CD4-positive, alpha-beta T cell treated with Interferon gamma for 1 hour (primary cell): Measurements from ENCODE around the gene GRPEL1.

Experiments used
- DNase-seq: peaks from one replicate; pipeline ENCODE4 v3.0.0-alpha.2; 2020

The GRPEL1 gene

GRCh38 chr4:7021355-7021754 is 46.5 kb downstream of the GRPEL1 start:
- no peak for DNase-seq

- no peak for DNase-seq
Measured at GRCh38 chr4:7020856-7021255, 47.0 kb downstream of the GRPEL1 start.

DNA sequence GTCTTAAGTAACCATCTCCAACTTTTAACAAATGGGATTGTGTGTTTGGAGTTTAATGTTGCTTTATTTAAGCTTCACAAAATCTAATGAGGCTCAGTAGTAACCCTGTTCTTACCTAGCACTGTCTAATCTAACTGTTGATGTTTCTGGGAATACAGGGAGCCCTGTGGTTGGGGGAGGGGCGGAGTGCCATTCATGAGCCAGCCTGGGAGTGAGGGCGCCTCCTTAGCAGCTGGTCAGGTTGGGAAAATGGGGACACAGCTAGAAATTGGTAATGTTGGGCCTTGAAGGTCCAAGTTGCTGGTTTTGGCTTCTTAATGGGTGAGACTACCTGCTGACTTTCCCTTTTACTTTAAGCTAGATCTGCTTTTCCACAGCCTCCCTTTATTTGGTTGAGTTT is 47.6 kb downstream of the GRPEL1 start:
- no peak for DNase-seq

GRCh38 chr4:7019367-7019766 is 48.5 kb downstream of the GRPEL1 start:
- DNase-seq = no peak

- no peak for DNase-seq
Measured at GRCh38 chr4:7018281-7018680, 49.6 kb downstream of the GRPEL1 start.

DNA sequence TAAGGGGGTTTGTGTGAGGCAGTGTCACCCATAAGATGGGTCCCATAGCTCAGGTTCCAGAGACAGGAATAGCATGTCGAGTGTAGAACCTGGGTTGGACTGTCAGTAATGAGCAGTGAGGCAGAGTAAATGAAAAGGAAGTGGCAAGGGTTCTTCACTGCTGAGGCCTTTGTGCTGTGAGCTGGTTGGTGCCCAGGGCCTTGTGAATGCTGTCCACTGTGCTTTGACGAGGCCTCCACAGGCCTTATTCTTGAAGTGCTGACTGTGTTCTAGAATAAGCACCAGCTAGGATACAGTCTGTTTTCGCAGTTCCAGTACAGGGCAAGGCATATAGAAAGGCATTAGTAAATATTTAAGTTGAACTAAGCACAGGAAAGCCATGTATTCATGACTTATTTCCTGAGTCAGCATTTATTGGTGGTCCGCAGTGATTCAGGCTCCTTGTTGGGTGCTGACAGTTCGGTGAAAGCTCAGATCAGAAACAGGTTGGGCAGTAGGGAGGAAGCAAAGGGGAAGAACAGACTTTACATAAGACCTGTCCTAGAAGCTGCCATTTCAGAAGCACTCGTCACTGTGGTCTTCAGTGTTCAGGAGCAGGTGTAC is 50.3 kb downstream of the GRPEL1 start:
- DNase-seq = no peak

DNA sequence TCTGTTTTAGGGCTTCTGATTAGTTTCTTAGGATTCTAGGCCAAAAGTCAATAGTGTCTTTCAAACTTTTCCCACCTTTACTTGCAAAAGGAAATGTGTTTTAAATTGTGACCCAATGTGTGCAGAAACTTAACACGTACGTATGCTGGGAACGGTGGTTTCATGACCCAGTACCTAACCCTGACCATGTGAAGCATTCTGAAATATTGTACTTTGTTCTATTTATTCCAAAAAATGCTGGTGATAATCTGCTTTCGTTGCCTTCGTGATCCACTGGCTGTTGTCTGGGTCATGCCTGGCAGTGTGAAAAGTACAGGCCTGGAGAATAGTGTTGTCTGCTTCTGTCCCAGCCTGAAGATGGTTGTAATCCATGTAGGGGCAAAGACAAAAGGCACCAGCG is 51.4 kb downstream of the GRPEL1 start:
- no peak for DNase-seq

DNA sequence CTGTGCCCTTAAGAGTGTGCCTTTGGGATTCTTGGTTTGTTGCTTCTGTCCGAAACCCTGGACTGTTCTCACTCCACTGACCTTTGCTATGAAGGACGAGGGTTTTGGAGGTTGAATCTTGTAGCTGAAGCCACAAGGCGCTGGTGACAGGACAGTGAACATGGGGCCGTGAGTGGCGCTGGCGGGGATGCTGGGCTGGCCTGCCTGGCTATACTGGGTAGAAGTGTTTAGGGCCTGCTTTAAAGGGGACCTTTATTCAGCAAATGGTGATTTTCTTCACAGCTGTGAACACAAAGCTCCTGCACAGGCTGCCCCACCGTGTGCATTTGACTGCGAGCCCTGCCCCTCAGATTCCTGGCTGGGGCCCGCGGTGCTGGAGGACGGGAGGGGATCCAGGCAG is 51.8 kb downstream of the GRPEL1 start:
- no peak for DNase-seq

GRCh38 chr4:7015383-7016035 is 52.4 kb downstream of the GRPEL1 start:
- DNase-seq = no peak

- DNase-seq = no peak
Measured at GRCh38 chr4:7014815-7015214, 53.0 kb downstream of the GRPEL1 start.

DNA sequence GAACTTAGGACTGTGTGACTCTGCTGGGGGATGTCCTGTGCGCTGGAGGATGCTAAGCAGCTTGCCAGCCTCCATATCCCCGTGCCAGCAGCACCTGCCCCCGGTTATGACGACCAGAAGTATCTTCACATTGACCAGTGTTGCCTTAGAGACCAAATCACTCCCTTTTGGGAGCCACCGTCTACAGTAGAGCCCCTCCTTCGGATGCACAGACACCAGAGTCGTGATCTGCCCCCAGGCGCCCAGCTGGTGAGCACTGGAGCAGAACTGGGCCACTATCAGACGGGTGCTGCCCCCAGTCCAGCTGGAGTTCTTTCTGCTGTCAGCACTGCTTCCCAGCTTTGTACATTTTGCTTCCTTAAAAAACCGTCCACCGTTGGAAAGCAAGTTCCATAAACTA is 54.7 kb downstream of the GRPEL1 start:
- DNase-seq = peak; percentile 12

GRCh38 chr4:7009564-7009963 is 58.3 kb downstream of the GRPEL1 start:
- DNase-seq = no peak
